Liver (tissue), 9 donors: ENCODE data around the gene CNIH3. TPM values are rescaled to one million over a fixed set of nuclear protein-coding genes. Genes with fewer than 3 reads are reported as not detected.

ENCODE experiments used
- DNase-seq: peaks from one replicate; pipeline ENCODE4 v3.0.0-alpha.2; 2017; ENCODE audit warnings: low spot score
- H3K27ac ChIP-seq, 2 donors: one replicate each; pipeline ENCODE4 v1.7.0; 2013; ENCODE audit warnings: inconsistent platforms in 2 of 2, low read length in 2 of 2, control low read depth in 1 of 2, low read depth in 1 of 2, mild to moderate bottlenecking in 1 of 2
- H3K27me3 ChIP-seq, 4 donors: one replicate each; pipeline versions ENCODE4 v1.6.1 to v1.7.0; 2013; ENCODE audit warnings: low read length in 3 of 4, inconsistent platforms in 1 of 4, mild to moderate bottlenecking in 1 of 4, moderate library complexity in 1 of 4; ENCODE audit not compliant: control insufficient read depth in 4 of 4, insufficient read depth in 4 of 4
- H3K36me3 ChIP-seq, 4 donors: one replicate each; pipeline versions ENCODE4 v1.6.1 to v1.7.0; 2013; ENCODE audit warnings: low read length in 3 of 4, mild to moderate bottlenecking in 3 of 4, low read depth in 1 of 4, moderate library complexity in 1 of 4; ENCODE audit not compliant: control insufficient read depth in 4 of 4, insufficient read depth in 3 of 4
- H3K4me1 ChIP-seq, 4 donors: one replicate each; pipeline versions ENCODE4 v1.6.1 to v1.7.0; 2013; ENCODE audit warnings: low read length in 3 of 4, mild to moderate bottlenecking in 3 of 4, moderate library complexity in 1 of 4; ENCODE audit not compliant: control insufficient read depth in 4 of 4, insufficient read depth in 4 of 4
- H3K4me3 ChIP-seq, 3 donors: one replicate each; pipeline versions ENCODE4 v1.6.1 to v1.7.0; 2013; ENCODE audit warnings: low read length in 3 of 3, control low read depth in 1 of 3, low read depth in 1 of 3, mild to moderate bottlenecking in 1 of 3
- H3K9ac ChIP-seq, 2 donors: one replicate each; pipeline ENCODE4 v1.7.0; 2013; ENCODE audit warnings: low read length in 2 of 2, mild to moderate bottlenecking in 2 of 2, moderate library complexity in 2 of 2, control low read depth in 1 of 2, low read depth in 1 of 2
- H3K9me3 ChIP-seq, 4 donors: one replicate each; pipeline versions ENCODE4 v1.6.1 to v1.7.0; 2013; ENCODE audit warnings: low read length in 3 of 4; ENCODE audit not compliant: control insufficient read depth in 4 of 4
- ATF3 ChIP-seq: IDR thresholded peaks from 2 replicates; pipeline ENCODE4 v1.6.1; 2016; ENCODE audit warnings: antibody characterized with exemption
- CTCF ChIP-seq: fragments of 150-350 bp; IDR thresholded peaks from 2 replicates; pipeline ENCODE4 v1.5.1; 2017; ENCODE audit warnings: improper control_type of control experiment, low read depth, low read length; ENCODE audit not compliant: missing input control
- EGR1 ChIP-seq, 2 donors: IDR thresholded peaks; 2 replicates each; pipeline ENCODE4 v1.6.1; 2016 to 2018; ENCODE audit warnings: antibody characterized with exemption in 2 of 2, low read depth in 2 of 2
- FOXA1 ChIP-seq: IDR thresholded peaks from 2 replicates; pipeline ENCODE4 v1.6.1; 2016; ENCODE audit warnings: antibody characterized with exemption
- GABPA ChIP-seq, 2 donors: IDR thresholded peaks in 1 of 2; conservative IDR thresholded peaks in 1 of 2; 2 replicates each; pipeline ENCODE4 v1.6.1; 2016; ENCODE audit warnings: antibody characterized with exemption in 2 of 2, mild to moderate bottlenecking in 1 of 2, moderate library complexity in 1 of 2
- HNF4A ChIP-seq, 2 donors: conservative IDR thresholded peaks; 2 replicates each; pipeline ENCODE4 v1.6.1; 2016; ENCODE audit warnings: antibody characterized with exemption in 2 of 2, mild to moderate bottlenecking in 2 of 2
- HNF4G ChIP-seq: IDR thresholded peaks from 2 replicates; pipeline ENCODE4 v1.6.1; 2016; ENCODE audit warnings: antibody characterized with exemption
- JUND ChIP-seq, 2 donors: IDR thresholded peaks; 2 replicates each; pipeline ENCODE4 v1.6.1; 2016; ENCODE audit warnings: antibody characterized with exemption in 2 of 2
- MAX ChIP-seq: IDR thresholded peaks from 2 replicates; pipeline ENCODE4 v1.6.1; 2016; ENCODE audit warnings: antibody characterized with exemption
- NR2F2 ChIP-seq: IDR thresholded peaks from 2 replicates; pipeline ENCODE4 v1.6.1; 2016; ENCODE audit warnings: antibody characterized with exemption
- RAD21 ChIP-seq, 2 donors: IDR thresholded peaks; 2 replicates each; pipeline ENCODE4 v1.6.1; 2016; ENCODE audit warnings: antibody characterized with exemption in 2 of 2, mild to moderate bottlenecking in 2 of 2
- REST ChIP-seq: IDR thresholded peaks from 2 replicates; pipeline ENCODE4 v1.6.1; 2016; ENCODE audit warnings: antibody characterized with exemption, mild to moderate bottlenecking
- RXRA ChIP-seq, 2 donors: IDR thresholded peaks; 2 replicates each; pipeline ENCODE4 v1.6.1; 2017 to 2018; ENCODE audit warnings: antibody characterized with exemption in 2 of 2, mild to moderate bottlenecking in 1 of 2
- SP1 ChIP-seq: IDR thresholded peaks from 2 replicates; pipeline ENCODE4 v1.6.1; 2018; ENCODE audit warnings: antibody characterized with exemption, mild to moderate bottlenecking
- TAF1 ChIP-seq: conservative IDR thresholded peaks from 2 replicates; pipeline ENCODE4 v1.6.1; 2016; ENCODE audit warnings: antibody characterized with exemption, mild to moderate bottlenecking
- YY1 ChIP-seq: IDR thresholded peaks from 2 replicates; pipeline ENCODE4 v1.6.1; 2016; ENCODE audit warnings: antibody characterized with exemption, mild to moderate bottlenecking
- ZBTB33 ChIP-seq: IDR thresholded peaks from 2 replicates; pipeline ENCODE4 v1.6.1; 2016; ENCODE audit warnings: antibody characterized with exemption
- WGBS: extraction: QIAGEN DNeasy Blood & Tissue Kit; methylation state at CpG from one replicate; pipeline ENCODE4 v1.1.7; 2013; 5-methylcytosine and 5-hydroxymethylcytosine counted together
- polyA plus RNA-seq, 2 donors: library from polyadenylated mRNA; stranded (reverse) in 1 of 2; unstranded in 1 of 2; fragments of 200-250 nt in 1 of 2; fragments of >200 nt in 1 of 2; fragmentation: Nextera tagmentation in 1 of 2; extraction: Ambion mirVana in 1 of 2; gene quantifications; one replicate each; pipeline versions ENCODE4 v1.2.1 to v1.2.3, GENCODE V29; 2013 to 2015
- total RNA-seq, 2 donors: library from RNA; depleted of rRNA; stranded (reverse); fragments of >200 nt; gene quantifications; one replicate each; pipeline ENCODE4 v1.2.3, GENCODE V29; 2014
- donor health status: healthy.
- donor health status: healthy.
- donor health status: healthy.
- donor health status: healthy.
- donor health status: healthy.

Gene CNIH3
- total and polyA plus RNA-seq, 4 donors = 0.39 to 1.0 (median 0.93) TPM

- no peak for DNase-seq
- Histone ChIP-seq H3K4me1 (no peaks in the 10 kb centered on the region), H3K27ac (no peak overlapping the region), H3K27me3 (no peaks in the 10 kb centered on the region), H3K36me3 (no peaks in the 10 kb centered on the region), H3K9ac (no peak overlapping the region), H3K4me3 (no peak overlapping the region), H3K9me3 (peaks cover 0 to 3% (median 1%) of the 10 kb centered on the region in 4 donors)
- 97% methylated on average over 4 of the region's 4 CpGs for WGBS
- TF ChIP-seq SP1 = no peak
- no peak for TF ChIP-seq JUND (IDR thresholded peaks at IDR 0.05)
- no peak for TF ChIP-seq TAF1
- no peak for TF ChIP-seq GABPA (IDR thresholded peaks at IDR 0.05 in 1 of 2, conservative IDR thresholded peaks at IDR 0.05 in 1 of 2)
- no peak for TF ChIP-seq ZBTB33
- no peak for TF ChIP-seq MAX
- TF ChIP-seq HNF4G = no peak
- no peak for TF ChIP-seq HNF4A (conservative IDR thresholded peaks at IDR 0.05)
- no peak for TF ChIP-seq YY1
- no peak for TF ChIP-seq RAD21 (IDR thresholded peaks at IDR 0.05)
- no peak for TF ChIP-seq CTCF
- TF ChIP-seq FOXA1 = no peak
- no peak for TF ChIP-seq NR2F2
- TF ChIP-seq REST = no peak
- no peak for TF ChIP-seq ATF3
- no peak for TF ChIP-seq EGR1 (IDR thresholded peaks at IDR 0.05; ENCODE audit: low read depth in 2 of 2)
- no peak for TF ChIP-seq RXRA (IDR thresholded peaks at IDR 0.05)
Measured at GRCh38 chr1:224690576-224690975, 74.5 kb downstream of the CNIH3 start.
